H9 (cell line): Measurements from ENCODE around the gene PPP1R1B. TPM values are rescaled to one million over a fixed set of nuclear protein-coding genes. Genes with fewer than 3 reads are reported as not detected.

Experiments
- DNase-seq: peaks from one replicate; pipeline ENCODE4 v3.0.0-alpha.2; 2017
- H2AFZ ChIP-seq: one replicate; pipeline ENCODE4 v1.6.1; 2013; ENCODE audit warnings: mild to moderate bottlenecking, low read length, control low read depth, moderate library complexity
- H2AK5ac ChIP-seq: 2 replicates; pipeline ENCODE4 v1.6.1; 2013; ENCODE audit warnings: low read length, control low read depth, mixed read lengths; ENCODE audit not compliant: insufficient read length
- H2BK120ac ChIP-seq: one replicate; pipeline ENCODE4 v1.6.1; 2013; ENCODE audit warnings: low read depth, mild to moderate bottlenecking, low read length, control low read depth, inconsistent platforms; ENCODE audit not compliant: poor library complexity, severe bottlenecking
- H2BK12ac ChIP-seq: 2 replicates; pipeline ENCODE4 v1.6.1; 2013; ENCODE audit warnings: low read length, control low read depth, mixed read lengths, low read depth; ENCODE audit not compliant: insufficient read length
- H2BK15ac ChIP-seq: 2 replicates; pipeline ENCODE4 v1.6.1; 2013; ENCODE audit warnings: low read depth, low read length, control low read depth
- H2BK20ac ChIP-seq: one replicate; pipeline ENCODE4 v1.6.1; 2013; ENCODE audit warnings: low read depth, mild to moderate bottlenecking, low read length, control low read depth, inconsistent platforms; ENCODE audit not compliant: poor library complexity, severe bottlenecking
- H2BK5ac ChIP-seq: 2 replicates; pipeline ENCODE4 v1.6.1; 2013; ENCODE audit warnings: low read length, control low read depth, mixed read lengths; ENCODE audit not compliant: insufficient read length
- H3K14ac ChIP-seq: 2 replicates; pipeline ENCODE4 v1.6.1; 2013; ENCODE audit warnings: low read length, control low read depth; ENCODE audit not compliant: insufficient read depth
- H3K18ac ChIP-seq: 2 replicates; pipeline ENCODE4 v1.6.1; 2013; ENCODE audit warnings: low read depth, mild to moderate bottlenecking, mixed read lengths, low read length, control low read depth; ENCODE audit not compliant: insufficient read length
- H3K23ac ChIP-seq: 2 replicates; pipeline ENCODE4 v1.6.1; 2013; ENCODE audit warnings: low read length, control low read depth, mixed read lengths, low read depth; ENCODE audit not compliant: insufficient read length
- H3K23me2 ChIP-seq: 2 replicates; pipeline ENCODE4 v1.6.1; 2013; ENCODE audit warnings: low read depth, mild to moderate bottlenecking, mixed read lengths, low read length, control low read depth; ENCODE audit not compliant: insufficient read length, poor library complexity, severe bottlenecking
- H3K27ac ChIP-seq: 2 replicates; pipeline ENCODE4 v1.5.1; 2013; ENCODE audit warnings: low read length, control low read depth, mixed read lengths, low read depth; ENCODE audit not compliant: insufficient read length
- H3K27me3 ChIP-seq: 2 replicates; pipeline ENCODE4 v1.6.1; 2013; ENCODE audit warnings: low read length, control low read depth, inconsistent platforms; ENCODE audit not compliant: insufficient read depth
- H3K4ac ChIP-seq: 2 replicates; pipeline ENCODE4 v1.6.1; 2013; ENCODE audit warnings: low read depth, mild to moderate bottlenecking, control low read depth, inconsistent platforms, low read length, moderate library complexity
- H3K4me1 ChIP-seq: 2 replicates; pipeline ENCODE4 v1.6.1; 2013; ENCODE audit warnings: low read length, control low read depth, inconsistent platforms; ENCODE audit not compliant: insufficient read depth
- H3K4me2 ChIP-seq: 2 replicates; pipeline ENCODE4 v1.6.1; 2013; ENCODE audit warnings: low read length, control low read depth, mixed read lengths; ENCODE audit not compliant: insufficient read length, insufficient read depth
- H3K56ac ChIP-seq: 2 replicates; pipeline ENCODE4 v1.6.1; 2013; ENCODE audit warnings: low read depth, mild to moderate bottlenecking, mixed read lengths, low read length, control low read depth; ENCODE audit not compliant: insufficient read length
- H3K79me1 ChIP-seq: 2 replicates; pipeline ENCODE4 v1.6.1; 2013; ENCODE audit warnings: low read depth, mild to moderate bottlenecking, moderate library complexity, low read length, control low read depth, inconsistent platforms; ENCODE audit not compliant: insufficient read depth, poor library complexity, severe bottlenecking
- H3K79me2 ChIP-seq: 2 replicates; pipeline ENCODE4 v1.6.1; 2013; ENCODE audit warnings: low read length, control low read depth, inconsistent platforms; ENCODE audit not compliant: insufficient read depth
- H3K9ac ChIP-seq: 2 replicates; pipeline ENCODE4 v1.6.1; 2013; ENCODE audit warnings: low read length, control low read depth, mixed read lengths; ENCODE audit not compliant: insufficient read length; ENCODE audit errors: extremely low read depth
- H3K9me3 ChIP-seq: one replicate; pipeline ENCODE4 v1.6.1; 2013; ENCODE audit warnings: low read depth, low read length, inconsistent platforms; ENCODE audit not compliant: control insufficient read depth
- H3T11ph ChIP-seq: one replicate; pipeline ENCODE4 v1.6.1; 2013; ENCODE audit warnings: mild to moderate bottlenecking, low read length, control low read depth, inconsistent platforms
- H4K20me1 ChIP-seq: one replicate; pipeline ENCODE4 v1.6.1; 2013; ENCODE audit not compliant: control insufficient read depth, insufficient read length, insufficient read depth
- H4K5ac ChIP-seq: 2 replicates; pipeline ENCODE4 v1.6.1; 2013; ENCODE audit warnings: low read depth, mild to moderate bottlenecking, mixed read lengths, low read length, control low read depth; ENCODE audit not compliant: insufficient read length
- H4K8ac ChIP-seq: replicated peaks from 2 replicates; pipeline ENCODE4 v1.6.1; 2013; ENCODE audit warnings: low read length, control low read depth, mixed read lengths, low read depth; ENCODE audit not compliant: insufficient read length
- H4K91ac ChIP-seq: 2 replicates; pipeline ENCODE4 v1.6.1; 2013; ENCODE audit warnings: low read depth, mild to moderate bottlenecking, moderate library complexity, mixed read lengths, low read length, control low read depth; ENCODE audit not compliant: insufficient read length
- H3K27ac Mint-ChIP-seq, 3 experiments: 2 replicates in 2 of 3; 3 replicates in 1 of 3; pipeline ENCODE4 v1.8.0; 2020 to 2021; ENCODE audit warnings: mixed read lengths in 3 of 3, mild to moderate bottlenecking in 1 of 3, moderate library complexity in 1 of 3
- H3K27me3 Mint-ChIP-seq: 2 replicates; pipeline ENCODE4 v1.8.0; 2021; ENCODE audit warnings: low read depth, mild to moderate bottlenecking, moderate library complexity, mixed read lengths
- H3K36me3 Mint-ChIP-seq, 3 experiments: 2 replicates in 2 of 3; 3 replicates in 1 of 3; pipeline ENCODE4 v1.8.0; 2020 to 2021; ENCODE audit warnings: low read depth in 3 of 3, mixed read lengths in 3 of 3; ENCODE audit not compliant: insufficient read depth in 1 of 3
- H3K4me1 Mint-ChIP-seq, 2 experiments: 2 replicates each; pipeline ENCODE4 v1.8.0; 2020; ENCODE audit warnings: mixed read lengths in 2 of 2
- H3K4me3 Mint-ChIP-seq, 2 experiments: 2 replicates in 1 of 2; 3 replicates in 1 of 2; pipeline ENCODE4 v1.8.0; 2020 to 2021; ENCODE audit warnings: mild to moderate bottlenecking in 2 of 2, mixed read lengths in 2 of 2, moderate library complexity in 1 of 2
- H3K9me3 Mint-ChIP-seq, 2 experiments: 2 replicates in 1 of 2; 3 replicates in 1 of 2; pipeline ENCODE4 v1.8.0; 2020; ENCODE audit warnings: mild to moderate bottlenecking in 2 of 2, mixed read lengths in 2 of 2, moderate library complexity in 1 of 2
- WGBS: extraction: QIAGEN DNeasy Blood & Tissue Kit; methylation state at CpG from one replicate; pipeline ENCODE4 v1.1.7; 2013; ENCODE audit warnings: missing lambda C conversion rate, low lambda C conversion rate, mixed read lengths; ENCODE audit not compliant: insufficient read length; ENCODE audit errors: extremely low coverage; 5-methylcytosine and 5-hydroxymethylcytosine counted together
- total RNA-seq: library from RNA; stranded (reverse); gene quantifications from 2 replicates; pipeline ENCODE4 v1.2.1, GENCODE V29; 2021
- TF ChIP-seq, protein P1 (sequence below): fragments of 200-600 bp; sonication (generic); conservative IDR thresholded peaks from 3 replicates; pipeline ENCODE4 v1.8.0; 2021; ENCODE audit warnings: antibody characterized with exemption, mild to moderate bottlenecking

The PPP1R1B gene
- total RNA-seq, 1 experiment from 2014 or later, result 15.5 TPM

DNA sequence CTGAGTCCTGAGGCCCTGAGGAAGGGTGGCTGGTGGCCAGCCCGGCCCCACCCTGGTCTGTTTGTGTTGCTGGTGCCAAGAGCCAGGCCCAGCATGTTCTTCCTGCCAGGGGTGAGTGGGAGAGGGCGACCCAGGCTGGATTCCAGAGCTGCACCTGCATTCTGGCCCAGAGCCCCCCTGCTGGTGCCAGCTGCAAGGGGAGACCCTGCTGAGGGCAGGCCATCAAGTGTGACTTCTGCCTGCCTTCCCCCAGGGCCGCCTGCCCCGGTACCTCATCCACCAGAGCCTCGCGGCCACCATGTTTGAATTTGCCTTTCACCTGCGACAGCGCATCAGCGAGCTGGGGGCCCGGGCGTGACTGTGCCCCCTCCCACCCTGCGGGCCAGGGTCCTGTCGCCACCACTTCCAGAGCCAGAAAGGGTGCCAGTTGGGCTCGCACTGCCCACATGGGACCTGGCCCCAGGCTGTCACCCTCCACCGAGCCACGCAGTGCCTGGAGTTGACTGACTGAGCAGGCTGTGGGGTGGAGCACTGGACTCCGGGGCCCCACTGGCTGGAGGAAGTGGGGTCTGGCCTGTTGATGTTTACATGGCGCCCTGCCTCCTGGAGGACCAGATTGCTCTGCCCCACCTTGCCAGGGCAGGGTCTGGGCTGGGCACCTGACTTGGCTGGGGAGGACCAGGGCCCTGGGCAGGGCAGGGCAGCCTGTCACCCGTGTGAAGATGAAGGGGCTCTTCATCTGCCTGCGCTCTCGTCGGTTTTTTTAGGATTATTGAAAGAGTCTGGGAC lies 36.0 kb downstream of the PPP1R1B start:
- no peak overlapping the region for H4K8ac ChIP-seq
- H2AFZ ChIP-seq, result no peak overlapping the region
- no peak overlapping the region for H2BK5ac ChIP-seq
- no peak overlapping the region for H3K14ac ChIP-seq
- no peak overlapping the region for H2BK20ac ChIP-seq
- H3K56ac ChIP-seq, result no peak overlapping the region
- H2BK120ac ChIP-seq, result no peak overlapping the region
- no CpG with 5 or more reads among the region's 22 CpGs for WGBS
- H3K4ac ChIP-seq, result no peak overlapping the region
- H2AK5ac ChIP-seq, result no peak overlapping the region
- H3K27ac ChIP-seq, result no peak overlapping the region
- Mint-ChIP-seq H3K4me1 (peaks cover 29 to 54% of the 10 kb centered on the region in 2 experiments), H3K4me3 (peak overlapping the region in 1 of 2 experiments; percentile 23; a peak in 1 of 5 replicates), H3K9me3 (no peaks in the 10 kb centered on the region), H3K36me3 (peaks cover 4 to 22% (median 11%) of the 10 kb centered on the region in 3 experiments; a peak in 6 of 7 replicates), H3K27me3 (peaks cover 34% of the 10 kb centered on the region), H3K27ac (peak overlapping the region in 2 of 3 experiments; percentile 7 to 52; a peak in 1 of 7 replicates)
- H2BK15ac ChIP-seq, result no peak overlapping the region
- no peak overlapping the region for H3K4me2 ChIP-seq
- H3K23me2 ChIP-seq, result peaks cover 3% of the 10 kb centered on the region
- TF ChIP-seq, protein P1, sequence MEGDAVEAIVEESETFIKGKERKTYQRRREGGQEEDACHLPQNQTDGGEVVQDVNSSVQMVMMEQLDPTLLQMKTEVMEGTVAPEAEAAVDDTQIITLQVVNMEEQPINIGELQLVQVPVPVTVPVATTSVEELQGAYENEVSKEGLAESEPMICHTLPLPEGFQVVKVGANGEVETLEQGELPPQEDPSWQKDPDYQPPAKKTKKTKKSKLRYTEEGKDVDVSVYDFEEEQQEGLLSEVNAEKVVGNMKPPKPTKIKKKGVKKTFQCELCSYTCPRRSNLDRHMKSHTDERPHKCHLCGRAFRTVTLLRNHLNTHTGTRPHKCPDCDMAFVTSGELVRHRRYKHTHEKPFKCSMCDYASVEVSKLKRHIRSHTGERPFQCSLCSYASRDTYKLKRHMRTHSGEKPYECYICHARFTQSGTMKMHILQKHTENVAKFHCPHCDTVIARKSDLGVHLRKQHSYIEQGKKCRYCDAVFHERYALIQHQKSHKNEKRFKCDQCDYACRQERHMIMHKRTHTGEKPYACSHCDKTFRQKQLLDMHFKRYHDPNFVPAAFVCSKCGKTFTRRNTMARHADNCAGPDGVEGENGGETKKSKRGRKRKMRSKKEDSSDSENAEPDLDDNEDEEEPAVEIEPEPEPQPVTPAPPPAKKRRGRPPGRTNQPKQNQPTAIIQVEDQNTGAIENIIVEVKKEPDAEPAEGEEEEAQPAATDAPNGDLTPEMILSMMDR, result no peak
- no peaks in the 10 kb centered on the region for H3K79me2 ChIP-seq
- H4K5ac ChIP-seq, result no peak overlapping the region
- no peaks in the 10 kb centered on the region for H4K20me1 ChIP-seq
- peak; percentile 72 for DNase-seq
- no peak overlapping the region for H3T11ph ChIP-seq
- no peak overlapping the region for H4K91ac ChIP-seq
- H3K9me3 ChIP-seq, result no peaks in the 10 kb centered on the region
- H3K4me1 ChIP-seq, result peaks cover 6% of the 10 kb centered on the region; the same call in 1 of the 2 replicates
- H2BK12ac ChIP-seq, result no peak overlapping the region
- H3K18ac ChIP-seq, result no peak overlapping the region
- peaks cover 3% of the 10 kb centered on the region; the same call in 1 of the 2 replicates for H3K27me3 ChIP-seq
- no peak overlapping the region for H3K9ac ChIP-seq
- no peaks in the 10 kb centered on the region for H3K79me1 ChIP-seq
- no peak overlapping the region for H3K23ac ChIP-seq
